Ovary (tissue), 3 donors: ENCODE data around the gene PLXNA3.

Experiments
- CTCF ChIP-seq, 3 donors: fragments of 450-650 bp in 2 of 3; fragments of 200-600 bp in 1 of 3; IDR thresholded peaks; one replicate each; pipeline versions ENCODE4 v1.5.1 to v1.8.0; 2016 to 2022; ENCODE audit warnings: antibody characterized with exemption in 3 of 3, mild to moderate bottlenecking in 1 of 3
- POLR2A ChIP-seq: fragments of 450-650 bp; IDR thresholded peaks from one replicate; pipeline ENCODE4 v1.6.1; 2017; ENCODE audit warnings: antibody characterized with exemption, mild to moderate bottlenecking, moderate library complexity
- donor health status: DM: no; HTN: no; CAD: no.

GRCh38 chrX:154459832-154460231, 1.8 kb downstream of the PLXNA3 start:
- TF ChIP-seq CTCF (IDR thresholded peaks at IDR 0.05) (no peak), POLR2A (no peak)
